ENCODE results near the gene DDX6.
"Not testable (repeated sequence)": the region's sequence is repeated elsewhere in the genome, so short reads cannot be mapped to it uniquely, and the experiment has no call there.

Gene DDX6

DNA sequence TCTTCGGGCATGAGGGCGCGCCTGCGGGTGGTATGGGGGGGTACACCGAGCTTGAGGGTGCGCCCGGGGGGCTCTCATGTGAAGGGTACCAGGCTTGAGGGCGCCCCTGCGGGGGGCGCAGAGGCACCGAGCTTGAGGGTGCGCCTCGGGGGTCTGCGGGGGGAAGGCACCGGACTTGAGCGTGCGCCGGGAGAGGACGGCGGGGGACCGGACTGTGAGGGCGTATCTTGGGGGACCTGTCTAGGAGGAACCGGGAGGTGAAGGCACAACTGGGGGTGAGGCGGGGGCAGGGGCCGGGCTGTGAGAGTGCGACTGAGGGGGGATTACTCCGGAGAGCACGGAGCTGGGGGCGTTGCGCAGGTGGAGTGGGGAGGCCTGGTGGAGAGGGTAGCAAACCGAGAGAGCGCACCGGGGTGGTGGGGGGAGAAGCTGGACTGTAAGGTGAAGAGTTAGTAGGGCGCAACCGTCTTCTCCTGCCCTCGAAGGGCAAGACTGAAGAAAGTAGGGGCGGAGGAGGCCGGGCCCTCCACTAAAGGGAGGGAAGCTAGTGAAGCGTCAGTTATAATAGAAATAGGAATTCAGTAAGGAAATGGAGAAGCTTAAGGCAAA lies 1.1 kb upstream of the DDX6 start:
- peak; percentile 21 to 39 for DNase-seq (ENCODE audit: low read depth in 2 of 2)

DNA sequence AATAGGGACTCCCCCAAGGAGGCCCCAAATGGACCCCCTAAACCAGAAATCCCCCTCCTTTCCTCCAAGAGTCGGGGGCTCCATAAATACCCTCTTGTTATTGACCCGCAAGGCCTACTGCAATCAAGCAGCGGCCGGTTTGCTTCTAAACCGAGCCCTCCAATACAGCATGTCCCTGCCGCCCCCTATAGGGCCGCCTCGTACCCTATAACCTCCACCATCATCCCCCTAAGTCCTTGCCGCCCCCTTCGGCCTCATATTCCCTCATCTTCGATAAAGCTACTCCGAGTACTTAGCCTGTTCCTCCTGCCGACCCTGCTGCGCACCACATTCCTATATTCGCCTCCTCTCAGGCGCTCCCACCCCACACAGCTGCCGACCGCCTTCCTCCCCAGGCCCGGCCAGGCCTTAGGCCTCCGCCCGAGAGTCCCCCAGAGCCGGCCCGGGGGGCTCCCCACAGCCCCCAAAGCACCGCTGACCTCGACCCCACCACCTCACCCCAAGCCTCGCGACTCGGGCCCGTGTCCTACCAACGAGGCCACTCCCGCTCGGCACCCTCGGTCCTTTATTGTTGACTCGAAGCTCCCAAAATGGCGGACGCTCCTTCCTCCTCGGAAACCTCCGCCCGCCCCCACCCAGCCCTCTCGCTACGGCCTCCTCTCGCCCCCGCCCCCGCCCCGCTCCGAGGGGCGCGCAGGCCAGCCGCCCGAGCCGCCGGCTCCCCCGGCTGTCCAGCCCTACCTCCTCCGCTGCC lies 430 bp downstream of the DDX6 start:
- peak; percentile 20 to 43 for DNase-seq (ENCODE audit: low read depth in 2 of 2)

GRCh38 chr11:118789501-118790356 lies 1.2 kb downstream of the DDX6 start:
- peak in 1 of 2 donors; percentile 13 for DNase-seq (ENCODE audit: low read depth in 2 of 2)

DNA sequence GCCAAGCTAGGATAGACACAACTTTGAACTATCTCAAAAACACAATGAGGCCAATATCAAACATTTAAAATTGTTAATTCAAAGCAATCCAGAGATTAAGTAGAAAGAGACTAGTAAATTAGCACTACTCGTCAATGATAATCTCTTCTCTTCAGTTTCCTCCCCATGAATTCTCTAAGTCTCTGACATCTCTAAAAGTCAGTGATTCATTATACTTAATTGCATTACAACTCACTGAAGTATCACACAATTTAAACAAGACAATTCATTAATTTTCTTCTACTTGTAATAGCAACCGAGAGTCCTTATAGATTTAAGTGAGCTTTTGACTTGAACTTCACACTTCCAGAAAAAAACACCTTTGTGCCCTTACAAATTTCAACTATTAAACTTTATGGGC lies 4.3 kb downstream of the DDX6 start:
- no peak for DNase-seq (ENCODE audit: low read depth in 2 of 2)

GRCh38 chr11:118785362-118785761 lies 5.6 kb downstream of the DDX6 start:
- DNase-seq (ENCODE audit: low read depth in 2 of 2), result no peak

- DNase-seq (ENCODE audit: low read depth in 2 of 2), result no peak
These were observed 7.1 kb downstream of the DDX6 start for GRCh38 chr11:118783724-118784495.

DNA sequence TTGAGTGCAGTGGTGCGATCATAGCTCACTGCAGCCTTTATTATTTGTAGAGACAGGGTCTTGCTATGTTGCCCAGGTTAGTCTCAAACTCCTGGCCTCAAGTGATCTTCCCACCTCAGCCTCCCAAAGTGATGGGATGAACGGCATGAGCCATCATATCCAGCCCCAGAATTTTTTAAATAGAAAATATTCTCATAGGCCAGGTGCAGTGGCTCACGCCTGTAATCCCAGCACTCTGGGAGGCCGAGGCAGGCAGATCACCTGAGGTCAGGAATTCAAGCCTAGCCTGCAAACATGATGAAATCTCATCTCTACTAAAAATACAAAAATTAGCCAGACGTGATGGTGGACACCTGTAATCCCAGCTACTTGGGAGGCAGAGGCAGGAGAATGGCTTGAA lies 7.6 kb downstream of the DDX6 start:
- DNase-seq (ENCODE audit: low read depth in 2 of 2), result not testable (repeated sequence)

DNA sequence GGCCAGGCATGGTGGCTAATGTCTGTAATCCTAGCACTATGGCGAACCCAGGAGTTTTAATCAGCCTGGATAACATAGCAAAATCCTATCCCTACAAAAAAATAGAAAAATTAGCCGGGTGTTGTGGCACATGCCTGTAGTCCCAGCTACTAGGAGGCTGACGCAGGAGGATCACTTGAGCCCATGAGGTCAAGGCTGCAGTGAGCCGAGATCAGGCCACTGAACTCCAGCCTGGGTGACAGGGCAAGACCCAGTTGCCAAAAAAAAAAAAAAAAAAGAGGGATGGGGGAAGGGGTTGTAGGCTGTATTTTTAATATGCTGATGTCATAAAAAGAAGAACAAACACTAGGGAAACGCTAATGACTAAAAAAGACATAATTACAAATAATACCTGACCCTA lies 12.1 kb downstream of the DDX6 start:
- no peak for DNase-seq (ENCODE audit: low read depth in 2 of 2)

GRCh38 chr11:118774032-118774431 lies 16.9 kb downstream of the DDX6 start:
- no peak for DNase-seq (ENCODE audit: low read depth in 2 of 2)

DNA sequence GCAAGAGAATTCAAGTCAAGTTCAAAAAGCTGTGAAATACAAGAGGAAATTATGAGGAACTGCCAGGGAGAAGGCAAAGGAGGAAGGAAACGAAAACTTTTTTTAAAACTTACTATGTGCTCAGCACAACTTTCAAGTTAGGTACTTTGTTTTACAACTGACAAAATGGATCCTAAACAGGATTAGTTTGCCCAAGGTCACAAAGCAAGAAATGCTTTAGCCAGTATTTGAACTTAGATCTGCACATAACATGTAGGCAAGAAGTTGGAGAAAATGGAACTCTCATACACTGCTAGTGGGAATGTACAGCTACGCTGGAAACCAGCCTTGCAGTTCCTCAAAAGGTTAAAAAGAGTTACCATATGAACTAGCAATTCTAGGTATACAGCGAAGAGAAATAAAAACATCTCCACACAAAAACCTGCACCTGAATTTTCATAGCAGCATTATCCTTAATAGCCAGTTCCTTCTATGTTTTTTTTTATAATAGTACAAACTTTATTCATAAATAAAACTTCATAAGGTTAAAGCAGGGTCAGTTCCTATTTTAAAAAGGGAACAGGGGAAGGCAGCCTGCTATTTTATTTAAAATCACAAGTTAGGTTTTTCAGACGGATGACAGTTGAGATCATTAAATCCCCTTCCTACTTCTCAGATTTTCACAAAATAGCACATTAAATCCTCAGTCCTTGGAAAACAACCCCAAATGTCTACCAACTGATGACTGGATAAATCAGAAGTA lies 19.2 kb downstream of the DDX6 start:
- no peak for DNase-seq (ENCODE audit: low read depth in 2 of 2)

- DNase-seq (ENCODE audit: low read depth in 2 of 2), result no peak
These were observed 22.3 kb downstream of the DDX6 start for GRCh38 chr11:118768690-118769089.

DNA sequence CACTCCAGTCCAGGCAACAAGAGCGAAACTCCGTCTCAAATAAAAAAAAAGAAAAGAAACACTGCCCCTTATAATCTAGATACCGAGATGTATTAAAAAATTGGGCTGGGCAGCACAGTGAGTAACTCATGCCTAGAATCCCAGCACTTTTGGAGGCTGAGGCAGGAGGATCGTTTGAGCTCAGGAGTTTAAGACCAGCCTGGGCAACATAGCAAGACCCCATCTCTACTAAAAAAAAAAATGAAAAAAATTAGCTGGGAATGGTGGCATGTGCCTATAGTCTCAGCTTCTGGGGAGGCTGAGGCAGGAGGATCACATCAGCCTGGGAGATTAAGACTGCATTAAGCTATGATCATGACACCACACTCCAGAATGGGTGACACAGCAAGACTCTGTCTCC lies 24.9 kb downstream of the DDX6 start:
- DNase-seq (ENCODE audit: low read depth in 2 of 2), result no peak

DNA sequence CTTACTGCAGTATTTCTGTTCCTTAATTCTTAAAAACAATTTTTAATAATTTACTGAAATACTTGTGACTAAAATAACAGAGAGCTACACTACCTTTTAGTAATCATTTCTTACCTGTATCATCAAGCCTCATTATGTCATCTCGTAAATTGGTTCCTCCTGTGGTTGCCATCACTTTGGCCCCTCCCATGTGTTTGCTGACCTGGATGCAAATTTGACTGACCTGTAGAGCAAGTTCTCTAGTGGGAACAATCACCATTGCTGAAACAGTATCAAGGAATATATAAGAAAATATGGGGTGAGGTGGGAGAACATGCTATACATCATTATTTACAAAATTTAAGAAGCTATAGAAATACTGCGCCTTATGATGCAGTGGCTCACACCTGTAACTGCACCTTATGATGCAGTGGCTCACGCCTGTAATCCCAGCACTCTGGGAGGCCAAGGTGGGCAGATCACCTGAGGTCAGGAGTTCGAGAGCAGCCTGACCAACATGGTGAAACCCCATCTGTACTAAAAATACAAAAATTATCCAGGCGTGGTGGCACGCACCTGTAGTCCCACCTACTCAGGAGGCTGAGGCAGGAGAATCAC lies 25.8 kb downstream of the DDX6 start:
- not testable (repeated sequence) for DNase-seq (ENCODE audit: low read depth in 2 of 2)

DNA sequence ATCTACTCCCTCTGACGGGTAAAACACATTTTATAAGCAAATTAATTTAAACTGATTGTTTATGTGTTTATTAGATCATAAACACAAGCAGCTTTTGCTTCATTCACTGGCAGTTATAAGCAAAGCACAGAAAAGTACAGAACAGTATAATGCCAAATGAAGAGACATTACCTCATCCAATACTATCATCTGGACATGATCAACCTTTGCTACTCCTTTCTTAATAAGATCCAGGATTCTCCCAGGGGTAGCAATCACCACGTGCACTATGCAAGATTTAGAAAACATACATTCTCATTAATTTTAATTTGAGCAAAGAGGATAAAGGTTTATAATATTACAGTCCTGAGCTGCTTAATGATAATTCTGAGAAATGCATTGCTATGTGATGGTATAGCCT lies 27.9 kb downstream of the DDX6 start:
- DNase-seq (ENCODE audit: low read depth in 2 of 2), result no peak

DNA sequence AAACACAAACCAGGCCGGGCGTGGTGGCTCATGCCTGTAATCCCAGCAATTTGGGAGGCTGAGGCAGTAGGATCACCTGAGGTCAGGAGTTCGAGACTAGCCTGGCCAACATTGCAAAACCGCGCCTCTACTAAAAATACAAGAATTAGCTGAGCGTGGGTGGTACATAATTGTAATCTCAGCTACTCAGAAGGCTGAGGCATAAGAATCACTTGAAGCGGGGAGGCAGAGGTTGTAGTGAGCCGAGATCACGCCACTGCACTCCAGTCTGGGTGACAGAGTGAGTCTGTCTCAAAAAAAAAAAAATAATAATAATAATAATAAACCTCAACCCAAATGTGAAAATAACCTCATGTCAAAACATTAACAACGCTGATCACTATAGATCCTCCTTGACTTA lies 29.0 kb downstream of the DDX6 start:
- DNase-seq (ENCODE audit: low read depth in 2 of 2), result not testable (repeated sequence)

GRCh38 chr11:118757876-118758399 lies 33.0 kb downstream of the DDX6 start:
- no peak for DNase-seq (ENCODE audit: low read depth in 2 of 2)

DNA sequence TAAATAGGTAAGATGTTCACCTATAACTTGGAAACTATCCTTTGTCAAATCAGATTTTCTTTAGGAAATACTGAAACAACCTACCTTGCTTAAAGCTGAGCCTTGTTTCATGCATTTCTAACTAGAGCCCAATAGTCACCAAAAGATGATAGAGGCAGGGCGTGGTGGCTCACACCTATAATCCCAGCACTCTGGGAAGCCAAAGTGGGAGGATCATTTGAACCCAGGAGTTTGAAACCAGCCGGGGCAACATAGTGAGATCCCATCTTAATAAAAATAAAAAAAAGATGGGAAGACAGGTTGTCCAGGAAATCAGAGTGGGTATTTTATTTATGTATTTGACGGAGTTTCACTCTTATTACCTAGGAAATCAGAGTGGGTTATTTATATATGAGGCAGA lies 38.3 kb downstream of the DDX6 start:
- no peak for DNase-seq (ENCODE audit: low read depth in 2 of 2)

GRCh38 chr11:118749429-118749828 lies 41.5 kb downstream of the DDX6 start:
- no peak for DNase-seq (ENCODE audit: low read depth in 2 of 2)

GRCh38 chr11:118748056-118748455 lies 42.9 kb downstream of the DDX6 start:
- no peak for DNase-seq (ENCODE audit: low read depth in 2 of 2)

GRCh38 chr11:118746988-118747585 lies 43.9 kb downstream of the DDX6 start:
- no peak for DNase-seq (ENCODE audit: low read depth in 2 of 2)
